Neural progenitor cell (in vitro differentiated cells): Measurements from ENCODE around the gene COG5. TPM values are rescaled to one million over a fixed set of nuclear protein-coding genes. Genes with fewer than 3 reads are reported as not detected.

Experiments used
- DNase-seq: peaks from one replicate; pipeline ENCODE4 v3.0.0-alpha.2; 2016; ENCODE audit warnings: low spot score
- H2AFZ ChIP-seq: fragments of 200-600 bp; sonication (generic); replicated peaks from 2 replicates; pipeline ENCODE4 v1.6.1; 2016; ENCODE audit warnings: antibody characterized with exemption
- H3F3A ChIP-seq: fragments of 200-600 bp; sonication (generic); 2 replicates; pipeline ENCODE4 v1.6.1; 2016; ENCODE audit warnings: antibody characterized with exemption, low read depth
- H3K27ac ChIP-seq: fragments of 200-600 bp; sonication (generic); 2 replicates; pipeline ENCODE4 v1.5.1; 2016; ENCODE audit warnings: mild to moderate bottlenecking
- H3K27me3 ChIP-seq: fragments of 200-600 bp; sonication (generic); 2 replicates; pipeline ENCODE4 v1.6.1; 2016; ENCODE audit warnings: mild to moderate bottlenecking, moderate library complexity
- H3K36me3 ChIP-seq: fragments of 200-600 bp; sonication (generic); 2 replicates; pipeline ENCODE4 v1.5.1; 2016
- H3K4me1 ChIP-seq: fragments of 200-600 bp; sonication (generic); 2 replicates; pipeline ENCODE4 v1.6.1; 2016; ENCODE audit warnings: mixed run types
- H3K4me2 ChIP-seq: fragments of 200-600 bp; sonication (generic); 2 replicates; pipeline ENCODE4 v1.6.1; 2016
- H3K4me3 ChIP-seq: fragments of 200-600 bp; sonication (generic); 2 replicates; pipeline ENCODE4 v1.5.1; 2016
- H3K79me2 ChIP-seq: fragments of 200-600 bp; sonication (generic); 2 replicates; pipeline ENCODE4 v1.6.1; 2016; ENCODE audit warnings: low read depth
- H3K9ac ChIP-seq: fragments of 200-600 bp; sonication (generic); 2 replicates; pipeline ENCODE4 v1.6.1; 2016
- H3K9me3 ChIP-seq: fragments of 200-600 bp; sonication (generic); 2 replicates; pipeline ENCODE4 v1.5.1; 2016; ENCODE audit warnings: low read depth
- H4K20me1 ChIP-seq: fragments of 200-600 bp; sonication (generic); 2 replicates; pipeline ENCODE4 v1.6.1; 2016; ENCODE audit warnings: low read depth
- H3K27ac Mint-ChIP-seq: 3 replicates; pipeline ENCODE4 v1.8.0; 2021; ENCODE audit warnings: mixed read lengths
- H3K27me3 Mint-ChIP-seq: 2 replicates; pipeline ENCODE4 v1.8.0; 2022; ENCODE audit warnings: low read depth, mild to moderate bottlenecking, inconsistent platforms, moderate library complexity, mixed read lengths; ENCODE audit not compliant: insufficient read depth
- H3K36me3 Mint-ChIP-seq: 3 replicates; pipeline ENCODE4 v1.8.0; 2021; ENCODE audit warnings: mixed read lengths
- H3K4me1 Mint-ChIP-seq: 3 replicates; pipeline ENCODE4 v1.8.0; 2021; ENCODE audit warnings: mixed read lengths
- H3K4me3 Mint-ChIP-seq: 3 replicates; pipeline ENCODE4 v1.8.0; 2021; ENCODE audit warnings: mild to moderate bottlenecking, moderate library complexity, mixed read lengths
- H3K9me3 Mint-ChIP-seq: 3 replicates; pipeline ENCODE4 v1.8.0; 2020; ENCODE audit warnings: mixed read lengths
- EZH2 ChIP-seq: fragments of 200-600 bp; sonication (generic); IDR thresholded peaks from 2 replicates; pipeline ENCODE4 v1.6.1; 2017; ENCODE audit warnings: antibody characterized with exemption, mild to moderate bottlenecking, moderate library complexity
- EZH2phosphoT487 ChIP-seq: fragments of 200-600 bp; sonication (generic); IDR thresholded peaks from 2 replicates; pipeline ENCODE4 v1.6.1; 2017; ENCODE audit warnings: antibody characterized with exemption
- total RNA-seq: library from RNA; depleted of rRNA; stranded (reverse); fragments of >200 nt; gene quantifications from 2 replicates; pipeline ENCODE4 v1.2.3, GENCODE V29; 2015; ENCODE audit warnings: low replicate concordance
- TF ChIP-seq, protein P1 (sequence below): fragments of 200-600 bp; sonication (generic); IDR thresholded peaks from 2 replicates; pipeline ENCODE4 v1.5.1; 2017; ENCODE audit warnings: antibody characterized with exemption, mild to moderate bottlenecking

Gene COG5
- total RNA-seq, 1 donor from 2014 or later, result 90.5 TPM

DNA sequence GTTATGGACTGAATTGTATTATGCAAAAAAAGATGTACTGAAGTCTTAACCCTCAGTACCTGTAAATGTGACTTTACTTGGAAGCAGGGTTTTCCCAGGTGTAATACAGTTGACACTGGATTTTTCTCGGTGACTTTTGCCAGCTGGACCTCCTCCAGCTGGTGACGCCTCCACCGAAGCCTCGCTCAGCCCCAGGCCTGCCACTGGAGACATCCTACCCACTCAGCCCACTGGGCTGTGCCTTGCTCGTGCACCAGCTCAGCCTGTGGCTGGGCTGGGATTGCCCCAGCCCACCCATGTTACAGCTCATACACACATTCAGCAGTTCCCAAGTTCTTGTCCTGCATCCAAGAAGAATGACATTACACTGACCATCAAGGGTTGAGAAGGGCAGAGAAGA lies 136.3 kb downstream of the COG5 start:
- no peak overlapping the region for H3K27ac ChIP-seq
- no peak overlapping the region for H3K4me2 ChIP-seq
- no peaks in the 10 kb centered on the region for H3K36me3 ChIP-seq
- no peaks in the 10 kb centered on the region for H3K27me3 ChIP-seq
- no peak overlapping the region for H3K4me3 ChIP-seq
- no peaks in the 10 kb centered on the region for H3F3A ChIP-seq
- no peaks in the 10 kb centered on the region for H3K4me1 ChIP-seq
- H3K4me1 Mint-ChIP-seq, result no peaks in the 10 kb centered on the region
- TF ChIP-seq EZH2phosphoT487 (no peak), EZH2 (no peak)
- TF ChIP-seq, protein P1, sequence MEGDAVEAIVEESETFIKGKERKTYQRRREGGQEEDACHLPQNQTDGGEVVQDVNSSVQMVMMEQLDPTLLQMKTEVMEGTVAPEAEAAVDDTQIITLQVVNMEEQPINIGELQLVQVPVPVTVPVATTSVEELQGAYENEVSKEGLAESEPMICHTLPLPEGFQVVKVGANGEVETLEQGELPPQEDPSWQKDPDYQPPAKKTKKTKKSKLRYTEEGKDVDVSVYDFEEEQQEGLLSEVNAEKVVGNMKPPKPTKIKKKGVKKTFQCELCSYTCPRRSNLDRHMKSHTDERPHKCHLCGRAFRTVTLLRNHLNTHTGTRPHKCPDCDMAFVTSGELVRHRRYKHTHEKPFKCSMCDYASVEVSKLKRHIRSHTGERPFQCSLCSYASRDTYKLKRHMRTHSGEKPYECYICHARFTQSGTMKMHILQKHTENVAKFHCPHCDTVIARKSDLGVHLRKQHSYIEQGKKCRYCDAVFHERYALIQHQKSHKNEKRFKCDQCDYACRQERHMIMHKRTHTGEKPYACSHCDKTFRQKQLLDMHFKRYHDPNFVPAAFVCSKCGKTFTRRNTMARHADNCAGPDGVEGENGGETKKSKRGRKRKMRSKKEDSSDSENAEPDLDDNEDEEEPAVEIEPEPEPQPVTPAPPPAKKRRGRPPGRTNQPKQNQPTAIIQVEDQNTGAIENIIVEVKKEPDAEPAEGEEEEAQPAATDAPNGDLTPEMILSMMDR, result no peak
- no peak overlapping the region for H3K27ac Mint-ChIP-seq
- no peak overlapping the region for H2AFZ ChIP-seq
- no peaks in the 10 kb centered on the region for H4K20me1 ChIP-seq
- no peaks in the 10 kb centered on the region for H3K9me3 ChIP-seq
- no peaks in the 10 kb centered on the region for H3K9me3 Mint-ChIP-seq
- H3K27me3 Mint-ChIP-seq, result peaks cover 2% of the 10 kb centered on the region
- no peaks in the 10 kb centered on the region for H3K36me3 Mint-ChIP-seq
- no peaks in the 10 kb centered on the region for H3K79me2 ChIP-seq
- no peak overlapping the region for H3K4me3 Mint-ChIP-seq
- no peak overlapping the region for H3K9ac ChIP-seq
- DNase-seq, result no peak

DNA sequence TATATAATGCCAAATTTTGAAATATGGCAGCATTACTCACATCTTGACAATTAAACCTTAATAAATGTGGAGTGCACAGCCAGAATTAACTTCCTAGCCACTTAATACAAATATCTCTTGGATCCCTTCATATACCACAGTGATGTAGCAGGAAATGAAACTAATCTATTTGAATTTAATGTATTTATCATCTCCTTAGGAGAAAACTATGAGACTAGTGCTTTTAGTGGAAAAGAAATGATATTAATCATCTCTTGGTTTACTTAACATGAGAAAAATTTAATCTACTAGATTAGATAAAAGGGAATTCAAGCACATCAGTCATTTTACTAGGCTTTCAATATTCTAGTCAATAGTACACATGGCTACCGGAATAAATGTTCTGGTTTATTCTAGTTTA lies 149.5 kb downstream of the COG5 start:
- Histone ChIP-seq H3F3A (peaks cover 5% of the 10 kb centered on the region), H3K9ac (no peak overlapping the region), H3K27me3 (no peaks in the 10 kb centered on the region), H2AFZ (no peak overlapping the region), H3K4me2 (no peak overlapping the region), H3K4me1 (no peaks in the 10 kb centered on the region), H3K36me3 (no peaks in the 10 kb centered on the region), H3K79me2 (no peaks in the 10 kb centered on the region), H3K27ac (no peak overlapping the region), H3K4me3 (no peak overlapping the region), H3K9me3 (no peaks in the 10 kb centered on the region), H4K20me1 (peaks cover 3% of the 10 kb centered on the region)
- Mint-ChIP-seq H3K27ac (no peak overlapping the region), H3K9me3 (no peaks in the 10 kb centered on the region), H3K27me3 (no peaks in the 10 kb centered on the region), H3K4me1 (no peaks in the 10 kb centered on the region), H3K36me3 (peaks cover 1% of the 10 kb centered on the region), H3K4me3 (no peak overlapping the region)
- no peak for DNase-seq
- TF ChIP-seq EZH2, result no peak
- no peak for TF ChIP-seq EZH2phosphoT487
- TF ChIP-seq, protein P1, result no peak

DNA sequence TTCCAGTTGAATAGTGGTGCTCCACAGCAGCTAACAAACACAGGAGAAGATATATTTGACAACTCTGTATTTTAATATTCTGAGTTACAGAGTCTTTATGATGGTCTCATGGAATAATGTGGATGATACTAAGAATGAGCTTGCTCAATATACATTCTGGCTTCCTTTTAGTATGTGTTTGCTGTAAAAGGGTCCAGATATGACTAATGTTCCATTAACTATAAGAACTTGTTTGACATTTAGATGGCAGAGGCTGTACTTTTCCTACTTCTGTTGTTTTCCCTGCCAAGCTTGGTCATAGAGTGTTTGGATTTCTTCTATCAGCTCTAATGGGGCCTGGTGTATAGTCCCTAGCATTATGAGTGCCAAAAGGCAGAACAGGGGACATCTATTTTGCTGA lies 155.4 kb downstream of the COG5 start:
- Mint-ChIP-seq H3K36me3 (peaks cover 1% of the 10 kb centered on the region), H3K27ac (no peak overlapping the region), H3K27me3 (no peaks in the 10 kb centered on the region), H3K4me3 (no peak overlapping the region), H3K4me1 (peaks cover 13% of the 10 kb centered on the region), H3K9me3 (no peaks in the 10 kb centered on the region)
- no peaks in the 10 kb centered on the region for H3K27me3 ChIP-seq
- H3K4me2 ChIP-seq, result no peak overlapping the region
- peaks cover 27% of the 10 kb centered on the region for H4K20me1 ChIP-seq
- H3K4me3 ChIP-seq, result no peak overlapping the region
- DNase-seq, result no peak
- H2AFZ ChIP-seq, result no peak overlapping the region
- peaks cover 8% of the 10 kb centered on the region for H3F3A ChIP-seq
- H3K9me3 ChIP-seq, result no peaks in the 10 kb centered on the region
- no peaks in the 10 kb centered on the region for H3K36me3 ChIP-seq
- no peaks in the 10 kb centered on the region for H3K79me2 ChIP-seq
- TF ChIP-seq, protein P1, result no peak
- TF ChIP-seq EZH2phosphoT487 (no peak), EZH2 (no peak)
- H3K27ac ChIP-seq, result no peak overlapping the region
- H3K4me1 ChIP-seq, result peaks cover 11% of the 10 kb centered on the region
- H3K9ac ChIP-seq, result no peak overlapping the region
